8988T (cell line): ENCODE data around the gene RER1.

ENCODE experiments used
- DNase-seq: peaks from one replicate; pipeline ENCODE4 v3.0.0; 2011

The RER1 gene

GRCh38 chr1:2449636-2450454 is 58.2 kb downstream of the RER1 start:
- no peak for DNase-seq

DNA sequence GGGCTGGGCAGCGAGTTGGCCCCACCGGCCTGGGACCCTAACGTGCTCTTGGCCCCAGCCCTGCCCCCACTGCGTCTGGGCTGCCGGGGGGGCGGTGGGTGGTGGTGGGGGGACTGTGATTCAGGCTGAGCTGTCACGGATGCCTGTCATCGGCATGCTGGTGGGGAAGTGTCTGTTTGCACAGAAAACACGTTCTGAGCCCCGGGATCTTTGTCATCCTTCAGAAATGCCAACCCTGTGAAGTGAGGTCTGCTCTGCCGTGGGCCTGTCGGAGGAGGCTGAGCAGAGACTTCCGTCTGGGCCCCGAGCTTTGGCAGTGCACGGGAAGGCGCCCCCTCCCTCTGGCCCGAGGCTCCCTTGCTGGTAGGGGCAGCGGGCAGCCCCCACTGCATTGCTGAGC is 60.1 kb downstream of the RER1 start:
- DNase-seq, result peak; percentile 97

DNA sequence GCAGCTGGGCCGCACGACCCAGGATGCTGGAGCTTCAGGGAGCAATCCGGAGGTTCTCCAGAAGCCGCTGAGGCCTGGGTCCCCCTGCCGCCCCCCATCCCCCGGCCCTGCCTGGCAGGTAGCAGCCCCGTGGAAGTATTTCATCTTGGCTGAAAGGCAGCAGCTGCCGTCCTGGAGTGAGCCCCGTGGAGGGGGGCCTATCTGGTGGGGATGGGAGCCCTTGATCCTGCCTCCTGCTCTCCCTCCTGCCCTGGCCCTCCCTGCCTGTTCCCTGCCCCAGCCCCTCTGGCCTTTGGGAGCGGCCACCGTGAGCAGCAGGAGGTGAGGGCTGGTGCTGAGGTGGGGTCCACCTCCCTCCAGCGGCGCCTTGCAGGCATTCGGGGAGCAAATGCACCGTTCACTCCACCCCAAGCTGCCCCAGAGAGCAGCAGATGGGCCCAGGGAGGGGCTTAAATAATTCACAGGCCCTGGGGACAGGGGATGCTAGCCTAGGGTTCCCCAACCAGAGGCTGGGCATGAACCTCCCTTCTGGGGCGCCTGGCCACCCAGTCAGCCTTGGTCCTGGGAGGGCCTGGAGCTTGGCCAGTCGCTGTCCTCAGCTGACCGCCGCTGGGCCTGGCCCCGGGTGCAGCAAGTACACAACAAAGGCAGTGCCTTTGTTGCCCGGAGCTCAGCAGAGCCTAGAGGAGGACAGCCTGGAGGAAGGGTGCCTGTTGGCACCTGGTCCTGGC is 60.7 kb downstream of the RER1 start:
- DNase-seq, result no peak

GRCh38 chr1:2452932-2453315 is 61.3 kb downstream of the RER1 start:
- no peak for DNase-seq

GRCh38 chr1:2454227-2454626 is 62.6 kb downstream of the RER1 start:
- no peak for DNase-seq
